NT2/D1 (cell line): ENCODE results near the gene GPRC6A.

Source experiments
- SUZ12 ChIP-seq: IDR thresholded peaks from 2 replicates; pipeline ENCODE4 v1.6.1; 2011; ENCODE audit not compliant: insufficient read length, insufficient read depth; ENCODE audit errors: extremely low read depth
- YY1 ChIP-seq: IDR thresholded peaks from 2 replicates; pipeline ENCODE4 v1.6.1; 2011; ENCODE audit not compliant: insufficient read length, insufficient read depth
- ZNF274 ChIP-seq: IDR thresholded peaks from 2 replicates; pipeline ENCODE4 v1.6.1; 2011; ENCODE audit warnings: mild to moderate bottlenecking, low read depth, low read length

- TF ChIP-seq SUZ12 (no peak), YY1 (no peak), ZNF274 (no peak)
These were observed 45.0 kb downstream of the GPRC6A start for GRCh38 chr6:116783852-116784251.
